ACHN (cell line): Measurements from ENCODE around the gene TNRC6A.
"Not testable (repeated sequence)": the region's sequence is repeated elsewhere in the genome, so short reads cannot be mapped to it uniquely, and the experiment has no call there.

Source experiments
- DNase-seq: peaks from one replicate; pipeline ENCODE4 v3.0.0-alpha.2; 2015
- in situ Hi-C: cut with HindIII; loops from 2 replicates; pipeline ENCODE4 v1.10.0; 2017; ENCODE audit warnings: low sequenced_read_pairs, low pct_ligation_motif_present, low pct_unique_long_range_greater_than_20kb

Gene TNRC6A

DNA sequence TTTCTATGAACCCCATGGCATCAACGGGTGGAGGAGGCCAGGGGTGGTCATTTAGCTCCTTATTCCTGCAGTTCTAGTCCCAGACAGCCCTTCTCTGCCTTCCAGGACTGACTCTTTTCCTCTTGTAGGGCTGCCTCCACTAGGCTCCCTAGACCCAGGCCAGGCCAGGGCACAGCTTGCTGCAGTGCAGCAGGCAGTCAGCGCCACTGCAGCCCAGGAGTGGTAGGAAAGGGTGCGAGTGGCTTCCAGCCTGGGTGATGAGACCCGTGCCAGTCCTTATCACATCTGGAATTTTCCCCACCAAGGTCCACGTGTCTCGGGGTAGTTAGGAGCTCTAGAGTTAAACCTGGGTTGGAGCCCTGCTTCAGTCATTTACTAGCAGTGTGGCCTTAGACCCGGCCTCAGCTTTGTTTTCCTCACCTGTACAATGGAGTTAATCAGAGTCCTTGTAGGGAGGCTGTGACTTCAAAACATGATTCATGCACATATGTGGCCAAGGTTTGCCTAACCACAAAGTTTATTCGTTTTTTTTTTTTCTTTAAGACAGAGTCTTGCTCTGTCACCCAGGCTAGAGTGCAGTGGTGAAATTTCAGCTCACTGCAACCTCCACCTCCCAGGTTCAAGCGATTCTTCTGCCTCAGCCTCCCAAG, 121.0 kb downstream of the TNRC6A start:
- peak; percentile 47 for DNase-seq
- in situ Hi-C loops: no loop called here

- DNase-seq: no peak
- in situ Hi-C loops: no loop called here
These were observed 122.2 kb downstream of the TNRC6A start for GRCh38 chr16:24851700-24852099.

- in situ Hi-C loops: no loop called here
- DNase-seq: no peak
These were observed 122.8 kb downstream of the TNRC6A start for GRCh38 chr16:24852281-24852721.

- in situ Hi-C loops: no loop called here
- no peak for DNase-seq
These were observed 123.8 kb downstream of the TNRC6A start for GRCh38 chr16:24853169-24853824.

DNA sequence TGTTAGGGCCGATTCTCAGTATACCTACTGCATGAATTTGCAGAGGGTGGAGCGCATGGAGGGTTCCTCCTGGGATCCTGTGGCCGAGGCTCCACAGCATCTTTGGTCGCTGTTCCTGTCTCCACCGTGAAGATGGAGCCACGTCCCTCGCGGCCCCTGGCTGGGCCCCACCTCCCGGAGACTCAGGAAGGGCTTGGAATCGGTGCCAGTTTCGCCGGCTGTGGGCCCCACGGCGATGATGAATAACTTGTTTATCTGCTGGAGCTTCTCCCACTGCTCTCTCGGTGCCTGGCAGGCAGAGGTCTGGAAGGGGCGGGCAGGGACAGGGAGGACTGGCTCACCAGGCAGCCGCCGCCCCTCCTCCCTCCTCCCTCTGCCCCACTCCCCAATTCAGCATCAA, 124.4 kb downstream of the TNRC6A start:
- in situ Hi-C loops: no loop called here
- DNase-seq: peak; percentile 30

GRCh38 chr16:24854607-24855171, 125.2 kb downstream of the TNRC6A start:
- in situ Hi-C loops: no loop called here
- DNase-seq: no peak

GRCh38 chr16:24855678-24856077, 126.2 kb downstream of the TNRC6A start:
- in situ Hi-C loops: no loop called here
- DNase-seq: no peak

DNA sequence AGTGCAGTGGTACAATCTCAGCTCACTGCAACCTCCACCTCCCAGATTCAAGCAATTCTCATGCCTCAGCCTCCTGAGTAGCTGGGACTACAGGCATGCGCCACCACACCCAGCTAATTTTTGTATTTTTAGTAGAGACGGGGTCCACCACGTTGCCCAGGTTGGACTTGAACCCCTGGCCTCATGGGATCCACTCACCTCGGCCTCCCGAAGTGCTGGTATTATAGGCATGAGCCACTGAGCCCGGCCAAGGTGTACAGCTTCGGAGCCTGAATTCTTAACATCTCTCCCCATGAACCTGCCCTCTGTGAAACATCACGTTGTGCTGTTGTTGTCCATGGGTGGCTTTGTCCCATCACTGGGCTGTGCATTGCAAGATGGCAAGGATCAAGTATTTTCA, 127.4 kb downstream of the TNRC6A start:
- DNase-seq, in situ Hi-C loops: not testable (repeated sequence)

DNA sequence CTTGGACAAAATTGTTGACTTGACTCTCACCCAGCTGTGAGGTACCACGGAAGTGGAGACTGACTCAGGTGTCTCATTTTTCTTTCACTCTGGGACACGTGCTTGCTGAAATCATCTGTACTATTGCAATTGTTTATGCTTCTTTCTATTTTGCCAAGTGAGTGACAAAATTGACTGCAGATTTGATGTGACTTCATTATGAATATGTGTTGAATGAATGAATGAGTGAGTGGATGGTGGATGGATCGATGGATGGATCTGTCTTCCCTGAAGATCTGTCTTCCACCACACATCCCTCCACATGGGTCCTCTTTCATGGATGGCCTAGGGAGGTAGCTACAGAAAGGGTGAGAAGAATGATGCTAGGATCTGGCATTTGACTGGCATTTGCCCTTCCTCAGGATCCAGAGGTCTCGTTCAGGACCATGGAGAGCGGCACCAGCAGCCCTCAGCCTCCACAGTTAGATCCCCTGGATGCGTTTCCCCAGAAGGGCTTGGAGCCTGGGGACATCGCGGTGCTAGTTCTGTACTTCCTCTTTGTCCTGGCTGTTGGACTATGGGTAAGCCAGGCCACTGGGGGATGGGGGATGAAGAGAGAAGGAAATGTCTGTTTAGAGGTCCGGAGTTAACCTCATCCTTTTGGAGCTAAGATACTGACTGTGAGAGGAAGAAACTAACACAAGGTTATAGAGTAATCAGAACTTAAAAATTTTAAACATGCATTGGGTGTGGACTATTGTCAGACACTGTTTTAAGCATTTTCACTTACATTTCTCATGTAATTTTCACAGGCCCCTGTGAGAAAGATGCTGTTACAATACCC, 129.0 kb downstream of the TNRC6A start:
- DNase-seq: peak; percentile 77
- in situ Hi-C loops: no loop called here

- DNase-seq: no peak
- in situ Hi-C loops: no loop called here
These were observed 132.0 kb downstream of the TNRC6A start for GRCh38 chr16:24861461-24861860.

- in situ Hi-C loops: no loop called here
These were observed 134.4 kb downstream of the TNRC6A start for GRCh38 chr16:24863582-24864437.

DNA sequence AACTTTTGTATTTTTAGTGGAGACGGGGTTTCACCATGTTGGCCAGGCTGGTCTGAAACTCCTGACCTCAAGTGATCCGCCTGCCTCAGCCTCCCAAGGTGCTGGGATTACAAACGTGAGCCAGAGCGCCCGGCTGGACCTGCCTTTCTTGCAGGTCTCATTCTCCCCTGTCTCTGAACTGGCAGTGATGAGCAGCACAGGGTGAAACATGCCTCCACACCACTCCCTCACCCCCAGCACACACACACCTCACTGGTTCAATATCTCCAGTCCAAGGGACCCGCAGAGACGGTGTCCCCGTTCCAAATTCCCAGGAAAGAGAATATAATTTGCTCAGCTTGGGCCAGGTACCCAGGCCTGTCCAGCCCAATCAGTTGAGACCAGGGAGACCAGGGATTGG, 139.6 kb downstream of the TNRC6A start:
- in situ Hi-C loops: no loop called here

More at GRCh38 chr16:24863582-24864437, 134.4 kb downstream of the TNRC6A start:
- DNase-seq: no peak

DNA sequence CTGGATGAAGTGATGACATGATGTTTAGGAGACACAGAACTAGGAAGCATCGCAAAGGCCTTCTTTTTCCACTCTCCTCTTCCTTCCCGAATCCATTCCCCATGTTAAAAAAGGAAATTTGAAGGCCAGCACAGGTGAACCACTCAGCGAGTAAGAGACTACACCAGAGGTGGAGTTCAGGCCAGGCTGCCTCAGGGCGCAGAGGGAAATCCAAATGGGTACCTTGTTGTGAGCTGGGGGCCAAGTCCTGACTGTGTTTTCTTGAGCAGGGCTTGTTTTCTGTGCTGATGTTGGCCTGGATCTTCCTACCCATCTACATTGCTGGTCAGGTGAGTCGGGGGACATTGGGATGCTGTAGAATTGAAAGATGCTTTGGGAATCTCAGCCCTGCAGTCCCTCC, 142.4 kb downstream of the TNRC6A start:
- in situ Hi-C loops: no loop called here
- DNase-seq: no peak

More for the DNA sequence above, 139.6 kb downstream of the TNRC6A start:
- no peak for DNase-seq

GRCh38 chr16:24873028-24873427, 143.6 kb downstream of the TNRC6A start:
- in situ Hi-C loops: no loop called here
- DNase-seq: no peak

DNA sequence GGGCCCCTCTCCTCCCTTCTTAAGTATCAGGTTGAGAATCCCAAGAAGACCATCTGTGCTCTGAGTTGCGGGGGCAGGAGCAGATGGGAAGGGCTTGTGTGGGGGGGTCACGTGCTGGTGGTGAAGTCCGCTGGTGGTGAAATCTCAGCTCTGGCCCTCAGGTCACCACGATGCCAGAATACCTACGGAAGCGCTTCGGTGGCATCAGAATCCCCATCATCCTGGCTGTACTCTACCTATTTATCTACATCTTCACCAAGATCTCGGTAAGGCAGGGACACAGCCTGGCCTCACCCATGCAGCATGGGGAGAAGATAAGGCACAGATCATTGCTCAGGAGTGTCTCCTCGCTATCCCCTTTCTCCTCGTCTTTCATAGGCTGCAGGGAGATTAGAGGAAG, 146.0 kb downstream of the TNRC6A start:
- in situ Hi-C loops: no loop called here
- DNase-seq: no peak
